BJ (cell line): ENCODE results near the gene ALDH3B2. TPM values are rescaled to one million over a fixed set of nuclear protein-coding genes. Genes with fewer than 3 reads are reported as not detected.
A peak's percentile ranks its signal among the peaks of the same experiment; 100 is the strongest.

Source experiments
- CTCF ChIA-PET: fragments of 350-600 bp; formaldehyde crosslinking; extraction: SDS; loops from one replicate; lab custom pipeline; 2021; ENCODE audit warnings: antibody characterized with exemption, inconsistent platforms; lab: Yijun Ruan, JAX
- POLR2A ChIA-PET: fragments of 300-600 bp; sonication (Branson Sonifier 250); formaldehyde crosslinking; extraction: SDS; loops from one replicate; lab custom pipeline; 2021; ENCODE audit warnings: antibody characterized with exemption; lab: Charles Lee
- DNase-seq: peaks from one replicate; pipeline ENCODE4 v3.0.0-alpha.2; 2011; ENCODE audit warnings: low read depth
- H3K27me3 ChIP-seq: 2 replicates; pipeline ENCODE4 v1.6.0; 2011; ENCODE audit warnings: low read length; ENCODE audit not compliant: control insufficient read depth, insufficient read depth
- H3K36me3 ChIP-seq: 2 replicates; pipeline ENCODE4 v1.5.1; 2011; ENCODE audit warnings: low read length; ENCODE audit not compliant: control insufficient read depth, insufficient read depth
- H3K4me3 ChIP-seq: 2 replicates; pipeline ENCODE4 v1.5.1; 2011; ENCODE audit warnings: low read depth, mild to moderate bottlenecking, control low read depth, low read length
- CTCF ChIP-seq: IDR thresholded peaks from 2 replicates; pipeline ENCODE4 v1.5.1; 2011; ENCODE audit warnings: low read depth, mild to moderate bottlenecking, control low read depth, inconsistent platforms, low read length, moderate library complexity; ENCODE audit not compliant: insufficient read depth
- polyA plus RNA-seq: library from polyadenylated mRNA; depleted of rRNA; stranded (reverse); fragments of >200 nt; gene quantifications from 2 replicates; pipeline ENCODE4 v1.2.3, GENCODE V29; 2011

The ALDH3B2 gene
- polyA plus RNA-seq, 1 experiment = not detected

GRCh38 chr11:67631853-67632174 lies 42.6 kb downstream of the ALDH3B2 start:
- Histone ChIP-seq H3K27me3 (no peaks in the 10 kb centered on the region), H3K36me3 (no peaks in the 10 kb centered on the region), H3K4me3 (no peak overlapping the region)
- ChIA-PET POLR2A (no interaction called here), CTCF (interaction anchor here (0.6 to 7.2 kb wide), 4 partner anchors 7 to 26 kb away, joined by 3 to 88 read pairs (median 56); partner anchors contain the start of gene ACY3)
- TF ChIP-seq CTCF = no peak
- no peak for DNase-seq

GRCh38 chr11:67631411-67631810 lies 43.0 kb downstream of the ALDH3B2 start:
- Histone ChIP-seq H3K4me3 (no peak overlapping the region), H3K27me3 (no peaks in the 10 kb centered on the region), H3K36me3 (no peaks in the 10 kb centered on the region)
- CTCF ChIA-PET = interaction anchor here (1.8 to 7.2 kb wide), 4 partner anchors 8 to 27 kb away, joined by 7 to 88 read pairs (median 56); partner anchors contain the start of genes ACY3 and TBX10
- no peak for TF ChIP-seq CTCF
- POLR2A ChIA-PET = no interaction called here
- DNase-seq = no peak

- ChIA-PET CTCF (interaction anchor here (1.0 to 7.2 kb wide), 6 partner anchors 8 to 47 kb away, joined by 3 to 88 read pairs (median 28); partner anchors contain the start of genes ACY3 and TBX10), POLR2A (no interaction called here)
Measured at GRCh38 chr11:67630943-67631331, 43.5 kb downstream of the ALDH3B2 start.

GRCh38 chr11:67630228-67630942 lies 44.0 kb downstream of the ALDH3B2 start:
- POLR2A ChIA-PET = no interaction called here
- Histone ChIP-seq H3K27me3 (no peaks in the 10 kb centered on the region), H3K36me3 (no peaks in the 10 kb centered on the region), H3K4me3 (peak overlapping the region; percentile 80)
- peak; percentile 81 for DNase-seq
- TF ChIP-seq CTCF = peak; percentile 81
- CTCF ChIA-PET = interaction anchor here (0.6 to 7.2 kb wide), 12 partner anchors 9 to 282 kb away, joined by 3 to 88 read pairs (median 6); partner anchors contain the start of genes ACY3 and TBX10

More at GRCh38 chr11:67630943-67631331, 43.5 kb downstream of the ALDH3B2 start:
- peak overlapping the region; percentile 80 for H3K4me3 ChIP-seq
- H3K27me3 ChIP-seq = no peaks in the 10 kb centered on the region
- no peaks in the 10 kb centered on the region for H3K36me3 ChIP-seq
- no peak for DNase-seq
- no peak for TF ChIP-seq CTCF

- H3K4me3 ChIP-seq = peak within 1 kb of the TSS; percentile 80
- TF ChIP-seq CTCF = peak; percentile 86
- DNase-seq = no peak
- ChIA-PET CTCF (interaction anchor here (0.6 to 7.2 kb wide), 16 partner anchors 9 to 281 kb away, joined by 3 to 88 read pairs (median 3); partner anchors contain the start of genes ACY3 and TBX10), POLR2A (no interaction called here)
- no peaks in the 10 kb centered on the region for H3K27me3 ChIP-seq
- no peaks in the 10 kb centered on the region for H3K36me3 ChIP-seq
Measured at GRCh38 chr11:67629386-67630227, 44.8 kb downstream of the ALDH3B2 start, which contains the start of gene NUDT8. NUDT8 (minus strand) TSS chr11:67629937; CDS start chr11:67629911, 26 bp downstream.
